ENCODE results near the gene GRIA1. TPM values are rescaled to one million over a fixed set of nuclear protein-coding genes. Genes with fewer than 3 reads are reported as not detected.

GRIA1 gene
- total and polyA plus RNA-seq, 2 of the 13 experiments (the other 11 are each of a cell fraction or from before 2014, with no cell fraction given): not detected

DNA sequence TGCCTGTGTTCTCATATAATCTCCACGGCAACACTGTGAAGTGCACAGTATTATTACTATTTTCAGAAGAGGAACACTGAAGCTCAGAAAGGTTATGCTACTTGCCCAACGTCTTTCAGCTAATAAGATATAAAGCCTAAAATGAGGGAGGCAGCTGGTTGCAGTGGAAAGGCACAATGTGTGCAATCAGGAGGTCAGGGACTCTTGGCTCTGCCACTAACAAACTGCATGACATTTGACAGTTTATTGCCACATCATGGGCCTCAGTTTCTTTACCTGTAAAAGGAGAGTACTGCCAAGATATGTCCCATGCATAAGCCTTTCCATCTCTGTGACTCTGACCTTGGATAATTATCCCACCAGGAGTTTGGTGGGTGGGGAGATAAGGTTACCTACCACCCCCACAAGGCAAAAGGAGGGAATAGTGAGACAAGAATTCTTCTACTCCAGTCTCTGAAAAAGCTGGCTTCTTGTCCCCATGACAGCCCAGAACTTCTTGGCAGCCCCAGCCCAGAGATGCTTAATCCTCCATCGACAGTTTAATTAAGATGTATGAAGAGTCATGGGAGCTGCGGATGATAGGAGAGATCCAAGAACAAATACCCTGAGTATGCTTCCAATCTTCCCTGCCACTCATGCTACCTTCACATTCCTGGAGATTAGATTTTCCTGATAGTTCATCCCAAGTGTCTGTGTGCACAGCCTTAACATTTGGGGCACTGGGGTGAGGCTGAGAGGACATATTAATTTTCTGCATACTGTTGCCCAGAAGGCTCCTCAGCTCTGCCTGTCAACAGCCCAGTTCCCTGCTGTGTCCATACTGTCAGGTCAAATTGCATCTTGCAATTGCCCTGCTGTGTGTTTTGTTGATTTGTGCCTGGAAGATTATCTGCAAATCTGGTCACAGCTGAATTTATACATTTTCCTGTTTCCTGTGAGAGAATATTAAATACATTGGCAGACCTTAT is 277.0 kb downstream of the GRIA1 start:
- Histone ChIP-seq H4K20me1 (ENCODE audit: insufficient read depth, low read length) (no peaks in the 10 kb centered on the region), H3K4me3 (replicated peaks in 1 of 3; ENCODE audit: insufficient read depth in 1 of 3, low read depth in 2 of 3, low read length in 3 of 3) (no peak overlapping the region), H3K79me2 (ENCODE audit: insufficient read depth, low read length) (no peaks in the 10 kb centered on the region), H3K9ac (ENCODE audit: insufficient read depth, low read depth, low read length) (no peak overlapping the region), H3K36me3 (replicated peaks in 1 of 2; ENCODE audit: control insufficient read depth in 1 of 2, insufficient read depth in 2 of 2, low read length in 2 of 2) (no peaks in the 10 kb centered on the region), H3K4me1 (ENCODE audit: insufficient read depth, low read length) (no peaks in the 10 kb centered on the region), H3K4me2 (ENCODE audit: low read depth, low read length) (no peak overlapping the region), H2AFZ (ENCODE audit: low read length) (no peak overlapping the region), H3K9me3 (ENCODE audit: low read length) (no peaks in the 10 kb centered on the region), H3K27me3 (ENCODE audit: control insufficient read depth in 1 of 2, insufficient read depth in 2 of 2, low read length in 2 of 2) (no peaks in the 10 kb centered on the region), H3K27ac (ENCODE audit: extremely low read length, insufficient read depth, low read length) (no peak overlapping the region)
- no TSS peak for BruUV-seq (replicated peaks)
- POLR2A ChIA-PET: no interaction called here
- ATAC-seq (no peak), FAIRE-seq (no peak), DNase-seq (ENCODE audit: low spot score) (no peak)
- TF ChIP-seq POLR2AphosphoS5 (IDR thresholded peaks at IDR 0.05; ENCODE audit: low read depth, low read length): no peak
- TF ChIP-seq ZNF17 (CRISPR knock-in tag; IDR thresholded peaks at IDR 0.05): no peak
- TF ChIP-seq RFX3 (CRISPR knock-in tag; IDR thresholded peaks at IDR 0.05): no peak
- no peak for TF ChIP-seq PAX8 (CRISPR knock-in tag; IDR thresholded peaks at IDR 0.05; ENCODE audit: borderline replicate concordance)
- no peak for TF ChIP-seq SRY (CRISPR knock-in tag; IDR thresholded peaks at IDR 0.05)
- TF ChIP-seq HDAC2 (CRISPR knock-in tag; IDR thresholded peaks at IDR 0.05): no peak
- 42% methylated on average over 4 of the region's 4 CpGs for WGBS (ENCODE audit: low lambda C conversion rate)
- intact Hi-C loops (cut with micrococcal nuclease; ENCODE audit: unreplicated experiment) (no loop called here), in situ Hi-C loops (cut with HindIII; ENCODE audit: extremely low pct_ligation_motif_present, low pct_unique_long_range_greater_than_20kb) (no loop called here)
- CTCF ChIA-PET (ENCODE audit: low intra/inter-chr PET ratio, low total read pairs): no interaction called here

DNA sequence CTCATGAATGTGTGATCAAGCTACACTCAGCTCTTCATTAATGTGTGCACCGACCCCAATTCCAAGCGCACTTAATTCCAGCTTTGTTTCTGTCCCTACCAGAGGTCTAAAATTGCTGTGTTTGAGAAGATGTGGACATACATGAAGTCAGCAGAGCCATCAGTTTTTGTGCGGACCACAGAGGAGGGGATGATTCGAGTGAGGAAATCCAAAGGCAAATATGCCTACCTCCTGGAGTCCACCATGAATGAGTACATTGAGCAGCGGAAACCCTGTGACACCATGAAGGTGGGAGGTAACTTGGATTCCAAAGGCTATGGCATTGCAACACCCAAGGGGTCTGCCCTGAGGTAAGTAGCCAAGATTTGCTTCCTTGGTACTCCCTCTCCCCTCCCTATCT is 279.6 kb downstream of the GRIA1 start:
- no peaks in the 10 kb centered on the region for H3K79me2 ChIP-seq (ENCODE audit: insufficient read depth, low read length)
- FAIRE-seq: no peak
- no peak overlapping the region for H2AFZ ChIP-seq (ENCODE audit: low read length)
- no peak overlapping the region for H3K9ac ChIP-seq (ENCODE audit: insufficient read depth, low read depth, low read length)
- H3K4me3 ChIP-seq (replicated peaks in 1 of 3; ENCODE audit: insufficient read depth in 1 of 3, low read depth in 2 of 3, low read length in 3 of 3): no peak overlapping the region
- no peaks in the 10 kb centered on the region for H4K20me1 ChIP-seq (ENCODE audit: insufficient read depth, low read length)
- POLR2A ChIA-PET: no interaction called here
- no peaks in the 10 kb centered on the region for H3K4me1 ChIP-seq (ENCODE audit: insufficient read depth, low read length)
- H3K36me3 ChIP-seq (replicated peaks in 1 of 2; ENCODE audit: control insufficient read depth in 1 of 2, insufficient read depth in 2 of 2, low read length in 2 of 2): no peaks in the 10 kb centered on the region
- H3K27me3 ChIP-seq (ENCODE audit: control insufficient read depth in 1 of 2, insufficient read depth in 2 of 2, low read length in 2 of 2): no peaks in the 10 kb centered on the region
- ATAC-seq: no peak
- no peak overlapping the region for H3K27ac ChIP-seq (ENCODE audit: extremely low read length, insufficient read depth, low read length)
- in situ Hi-C loops (cut with HindIII; ENCODE audit: extremely low pct_ligation_motif_present, low pct_unique_long_range_greater_than_20kb) (no loop called here), intact Hi-C loops (cut with micrococcal nuclease; ENCODE audit: unreplicated experiment) (no loop called here)
- no peak for DNase-seq (ENCODE audit: low spot score)
- no peak overlapping the region for H3K4me2 ChIP-seq (ENCODE audit: low read depth, low read length)
- 15% methylated on average over 5 of the region's 5 CpGs for WGBS (ENCODE audit: low lambda C conversion rate)
- no TSS peak for BruUV-seq (replicated peaks)
- CTCF ChIA-PET (ENCODE audit: low intra/inter-chr PET ratio, low total read pairs): no interaction called here
- H3K9me3 ChIP-seq (ENCODE audit: low read length): no peaks in the 10 kb centered on the region
- TF ChIP-seq ZC3H13 (CRISPR knock-in tag; IDR thresholded peaks at IDR 0.05) (no peak), JDP2 (CRISPR knock-in tag; IDR thresholded peaks at IDR 0.05; ENCODE audit: borderline replicate concordance) (no peak), HNF4A (CRISPR knock-in tag; IDR thresholded peaks at IDR 0.05) (no peak), ZNF232 (CRISPR knock-in tag; IDR thresholded peaks at IDR 0.05; ENCODE audit: borderline replicate concordance) (no peak), RCOR2 (CRISPR knock-in tag; IDR thresholded peaks at IDR 0.05) (no peak), ZKSCAN5 (CRISPR knock-in tag; IDR thresholded peaks at IDR 0.05) (no peak), ZNF24 (IDR thresholded peaks at IDR 0.05) (no peak), THYN1 (CRISPR knock-in tag; IDR thresholded peaks at IDR 0.05; ENCODE audit: borderline replicate concordance, low read depth) (no peak), FLYWCH1 (CRISPR knock-in tag; IDR thresholded peaks at IDR 0.05) (no peak), ZNF34 (CRISPR knock-in tag; IDR thresholded peaks at IDR 0.05; ENCODE audit: borderline replicate concordance) (no peak), PHF20 (CRISPR knock-in tag; IDR thresholded peaks at IDR 0.05) (no peak), KDM3A (CRISPR knock-in tag; IDR thresholded peaks at IDR 0.05; ENCODE audit: low read depth) (no peak), ZNF556 (CRISPR knock-in tag; IDR thresholded peaks at IDR 0.05; ENCODE audit: borderline replicate concordance) (no peak), CHD2 (IDR thresholded peaks at IDR 0.05; ENCODE audit: low read depth, low read length) (no peak)
- TF ChIP-seq, protein P1, sequence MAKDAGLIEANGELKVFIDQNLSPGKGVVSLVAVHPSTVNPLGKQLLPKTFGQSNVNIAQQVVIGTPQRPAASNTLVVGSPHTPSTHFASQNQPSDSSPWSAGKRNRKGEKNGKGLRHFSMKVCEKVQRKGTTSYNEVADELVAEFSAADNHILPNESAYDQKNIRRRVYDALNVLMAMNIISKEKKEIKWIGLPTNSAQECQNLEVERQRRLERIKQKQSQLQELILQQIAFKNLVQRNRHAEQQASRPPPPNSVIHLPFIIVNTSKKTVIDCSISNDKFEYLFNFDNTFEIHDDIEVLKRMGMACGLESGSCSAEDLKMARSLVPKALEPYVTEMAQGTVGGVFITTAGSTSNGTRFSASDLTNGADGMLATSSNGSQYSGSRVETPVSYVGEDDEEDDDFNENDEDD (CRISPR knock-in tag; IDR thresholded peaks at IDR 0.05; ENCODE audit: borderline replicate concordance): no peak
